HG03439 (cell line): Measurements from ENCODE around the gene PXK.
"Not testable (repeated sequence)": the region's sequence is repeated elsewhere in the genome, so short reads cannot be mapped to it uniquely, and the experiment has no call there.

ENCODE experiments used
- ATAC-seq: cut with Tn5 transposase; IDR thresholded peaks from one replicate; pipeline ENCODE4 v1.9.1; 2021; ENCODE audit warnings: mild to moderate bottlenecking, moderate library complexity; ENCODE audit not compliant: unreplicated experiment

Gene PXK

GRCh38 chr3:58414538-58415197, 82.0 kb downstream of the PXK start:
- peak; percentile 50 for ATAC-seq

GRCh38 chr3:58416191-58416590, 83.5 kb downstream of the PXK start:
- no peak for ATAC-seq

GRCh38 chr3:58417075-58417474, 84.4 kb downstream of the PXK start:
- no peak for ATAC-seq

GRCh38 chr3:58418227-58418626, 85.5 kb downstream of the PXK start:
- ATAC-seq, result no peak

- peak; percentile 69 for ATAC-seq
Observed at GRCh38 chr3:58419780-58420507, 87.3 kb downstream of the PXK start.

- ATAC-seq, result no peak
Observed at GRCh38 chr3:58421004-58421403, 88.3 kb downstream of the PXK start.

GRCh38 chr3:58422756-58423325, 90.1 kb downstream of the PXK start:
- ATAC-seq, result no peak

GRCh38 chr3:58424613-58425012, 91.9 kb downstream of the PXK start:
- no peak for ATAC-seq

GRCh38 chr3:58425782-58426181, 93.1 kb downstream of the PXK start:
- ATAC-seq, result no peak

GRCh38 chr3:58427661-58428361, 95.1 kb downstream of the PXK start:
- ATAC-seq, result no peak

GRCh38 chr3:58429657-58430056, 97.0 kb downstream of the PXK start:
- ATAC-seq, result no peak

GRCh38 chr3:58432905-58433304, 100.2 kb downstream of the PXK start:
- ATAC-seq, result no peak

GRCh38 chr3:58433400-58434167, 100.9 kb downstream of the PXK start, which contains the start of gene PDHB:
Gene PDHB (minus strand): TSS chr3:58433832. CDS start chr3:58433809, 23 bp downstream.
- peak; percentile 89 for ATAC-seq

GRCh38 chr3:58434168-58434504, 101.4 kb downstream of the PXK start:
- no peak for ATAC-seq

GRCh38 chr3:58434511-58434910, 101.8 kb downstream of the PXK start:
- no peak for ATAC-seq

GRCh38 chr3:58434990-58435389, 102.3 kb downstream of the PXK start:
- ATAC-seq, result no peak

GRCh38 chr3:58437276-58437675, 104.6 kb downstream of the PXK start:
- ATAC-seq, result not testable (repeated sequence)

GRCh38 chr3:58440996-58441355, 108.3 kb downstream of the PXK start:
- not testable (repeated sequence) for ATAC-seq

- no peak for ATAC-seq
Observed at GRCh38 chr3:58441514-58442450, 109.1 kb downstream of the PXK start.

- ATAC-seq, result no peak
Observed at GRCh38 chr3:58452176-58452575, 119.5 kb downstream of the PXK start.
